ENCODE results near the gene CMSS1.

GRCh38 chr3:100184948-100185570, 367.4 kb downstream of the CMSS1 start:
- TF ChIP-seq CTCF (IDR thresholded peaks at IDR 0.05 in 2 of 3, conservative IDR thresholded peaks at IDR 0.05 in 1 of 3; ENCODE audit: borderline replicate concordance in 1 of 3, insufficient read depth in 1 of 3, low read depth in 2 of 3, low read length in 2 of 3) (no peak), EZH2phosphoT487 (IDR thresholded peaks at IDR 0.05; ENCODE audit: borderline replicate concordance) (no peak), CEBPB (IDR thresholded peaks at IDR 0.05; ENCODE audit: low read depth) (no peak), ZBTB33 (IDR thresholded peaks at IDR 0.05; ENCODE audit: extremely low read depth, insufficient replicate concordance, low read length) (no peak), REST (IDR thresholded peaks at IDR 0.05; ENCODE audit: low read depth) (no peak), RAD21 (IDR thresholded peaks at IDR 0.05; ENCODE audit: low read depth) (no peak)
